ENCODE results near the gene BTNL8.
"Not testable (repeated sequence)": the region's sequence is repeated elsewhere in the genome, so short reads cannot be mapped to it uniquely, and the experiment has no call there.

DNA sequence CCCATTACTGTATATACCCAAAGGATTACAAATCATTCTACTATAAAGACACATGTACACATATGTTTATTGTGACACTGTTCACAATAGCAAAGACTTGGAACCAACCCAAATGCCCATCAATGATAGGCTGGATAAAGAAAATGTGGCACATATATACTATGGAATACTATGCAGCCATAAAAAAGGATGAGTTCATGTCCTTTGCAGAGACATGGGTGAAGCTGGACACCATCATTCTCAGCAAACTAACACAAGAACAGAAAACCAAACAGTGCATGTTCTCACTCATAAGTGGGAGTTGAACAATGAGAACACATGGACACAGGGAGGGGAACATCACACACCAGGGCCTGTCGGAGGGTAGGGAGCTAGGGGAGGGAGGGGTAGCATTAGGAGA lies 3.6 kb upstream of the BTNL8 start:
- TF ChIP-seq SUZ12 (IDR thresholded peaks at IDR 0.05; ENCODE audit: extremely low read depth, insufficient read depth, insufficient read length); YY1 (IDR thresholded peaks at IDR 0.05; ENCODE audit: insufficient read depth, insufficient read length): not testable (repeated sequence)

Data from NT2/D1 (cell line).